Measurements from ENCODE around the gene PPIE. TPM values are rescaled to one million over a fixed set of nuclear protein-coding genes. Genes with fewer than 3 reads are reported as not detected.

The PPIE gene
- total and polyA plus RNA-seq, 2 donors (not counting 1 experiment from before 2014, with no cell fraction given) = 68.6 to 78.3 TPM

DNA sequence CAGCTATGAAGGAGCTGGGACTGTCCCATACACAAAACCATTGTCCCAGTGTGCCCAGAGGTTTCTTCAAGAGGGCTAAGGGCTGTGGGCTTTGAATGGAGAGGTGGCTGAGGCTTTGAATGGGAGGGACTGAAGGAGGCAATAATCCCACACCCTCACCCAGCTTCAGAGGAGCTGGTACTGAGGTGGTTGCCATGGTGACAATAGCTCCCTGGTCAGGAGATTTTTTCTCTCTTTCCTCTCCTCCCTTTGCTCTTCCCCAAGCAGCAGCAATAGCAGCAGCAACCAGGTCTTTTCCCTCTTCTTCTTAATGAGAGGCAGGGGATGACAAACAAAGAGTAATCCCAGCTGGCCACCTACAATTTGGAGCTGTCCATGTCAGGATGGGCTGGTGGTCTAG lies 49.0 kb upstream of the PPIE start:
- peak overlapping the region; percentile 77 for H3K4me3 Mint-ChIP-seq
- H3K4me1 Mint-ChIP-seq = peaks cover 25% of the 10 kb centered on the region
- no peak overlapping the region for H3K9ac ChIP-seq (ENCODE audit: low read length)
- no peak for ATAC-seq (ENCODE audit: low read depth)
- DNase-seq = no peak
- H3K27ac ChIP-seq (ENCODE audit: low read length in 2 of 2) = no peak overlapping the region
- intact Hi-C loops (cut with micrococcal nuclease) = no loop called here
- no peaks in the 10 kb centered on the region for H4K20me1 ChIP-seq (ENCODE audit: control insufficient read depth, insufficient read depth, low read length, poor library complexity, severe bottlenecking)
- H3K4me3 ChIP-seq (ENCODE audit: control extremely low read depth in 1 of 5, extremely low read depth in 1 of 5, insufficient read depth in 1 of 5, low read depth in 2 of 5, low read length in 4 of 5) = no peak overlapping the region
- H3K4me1 ChIP-seq (ENCODE audit: control insufficient read depth in 2 of 2, insufficient read depth in 2 of 2, low read length in 2 of 2) = peaks cover 21 to 28% of the 10 kb centered on the region in 2 donors
- ChIA-PET CTCF (no interaction called here), POLR2A (no interaction called here)
- no peaks in the 10 kb centered on the region for H3K79me2 ChIP-seq (ENCODE audit: control insufficient read depth, insufficient read depth, low read length)
- no peak overlapping the region for H3K27ac Mint-ChIP-seq
- peaks cover 63% of the 10 kb centered on the region for H3K27me3 Mint-ChIP-seq
- no peaks in the 10 kb centered on the region for H3K36me3 ChIP-seq (replicated peaks in 1 of 2; ENCODE audit: control extremely low read depth in 1 of 2, control insufficient read depth in 1 of 2, extremely low read depth in 1 of 2, insufficient read depth in 2 of 2, low read length in 1 of 2)
- no peak for TF ChIP-seq EZH2 (IDR thresholded peaks at IDR 0.05; ENCODE audit: borderline replicate concordance, insufficient read depth, low read depth, low read length, poor library complexity, severe bottlenecking)
- TF ChIP-seq, protein P1, sequence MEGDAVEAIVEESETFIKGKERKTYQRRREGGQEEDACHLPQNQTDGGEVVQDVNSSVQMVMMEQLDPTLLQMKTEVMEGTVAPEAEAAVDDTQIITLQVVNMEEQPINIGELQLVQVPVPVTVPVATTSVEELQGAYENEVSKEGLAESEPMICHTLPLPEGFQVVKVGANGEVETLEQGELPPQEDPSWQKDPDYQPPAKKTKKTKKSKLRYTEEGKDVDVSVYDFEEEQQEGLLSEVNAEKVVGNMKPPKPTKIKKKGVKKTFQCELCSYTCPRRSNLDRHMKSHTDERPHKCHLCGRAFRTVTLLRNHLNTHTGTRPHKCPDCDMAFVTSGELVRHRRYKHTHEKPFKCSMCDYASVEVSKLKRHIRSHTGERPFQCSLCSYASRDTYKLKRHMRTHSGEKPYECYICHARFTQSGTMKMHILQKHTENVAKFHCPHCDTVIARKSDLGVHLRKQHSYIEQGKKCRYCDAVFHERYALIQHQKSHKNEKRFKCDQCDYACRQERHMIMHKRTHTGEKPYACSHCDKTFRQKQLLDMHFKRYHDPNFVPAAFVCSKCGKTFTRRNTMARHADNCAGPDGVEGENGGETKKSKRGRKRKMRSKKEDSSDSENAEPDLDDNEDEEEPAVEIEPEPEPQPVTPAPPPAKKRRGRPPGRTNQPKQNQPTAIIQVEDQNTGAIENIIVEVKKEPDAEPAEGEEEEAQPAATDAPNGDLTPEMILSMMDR (IDR thresholded peaks at IDR 0.05) = no peak
- peaks cover 0 to 24% (median 0%) of the 10 kb centered on the region in 3 donors for H3K9me3 ChIP-seq (ENCODE audit: control extremely low read depth in 1 of 3, control insufficient read depth in 2 of 3, insufficient read depth in 1 of 3, low read length in 2 of 3)
- H3K9me3 Mint-ChIP-seq (ENCODE audit: insufficient read depth) = no peaks in the 10 kb centered on the region
- H2AFZ ChIP-seq (ENCODE audit: insufficient read depth, low read depth, low read length, poor library complexity, severe bottlenecking) = no peak overlapping the region
- no peak overlapping the region for H3K4me2 ChIP-seq (replicated peaks; ENCODE audit: low read depth, low read length, poor library complexity, severe bottlenecking)
- peaks cover 0 to 76% (median 39%) of the 10 kb centered on the region in 4 experiments for H3K27me3 ChIP-seq (replicated peaks in 1 of 4; ENCODE audit: control extremely low read depth in 1 of 4, control insufficient read depth in 3 of 4, insufficient read depth in 4 of 4, low read length in 3 of 4)

DNA sequence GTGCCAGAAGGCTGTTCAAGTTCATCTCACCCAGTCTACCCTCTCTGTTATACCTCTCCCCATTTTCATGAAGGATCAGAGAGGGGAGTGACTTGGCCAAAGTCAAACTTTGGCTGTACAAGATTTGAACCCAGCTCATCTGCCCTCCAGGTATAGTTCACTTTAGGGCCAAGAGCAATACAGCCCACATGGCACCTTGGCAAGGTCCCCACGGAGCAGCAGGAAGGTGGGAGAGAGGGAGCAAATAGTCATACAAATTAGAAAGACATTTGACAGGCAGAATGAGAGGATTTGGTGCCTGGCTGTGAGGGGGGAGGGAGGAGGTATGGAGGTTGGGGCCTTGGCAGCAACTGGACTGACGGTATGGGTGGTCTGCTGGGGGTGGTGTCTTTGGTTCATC lies 48.5 kb upstream of the PPIE start:
- intact Hi-C loops (cut with micrococcal nuclease) = no loop called here
- DNase-seq = no peak
- Histone ChIP-seq H3K27ac (ENCODE audit: low read length in 2 of 2) (no peak overlapping the region), H3K4me2 (replicated peaks; ENCODE audit: low read depth, low read length, poor library complexity, severe bottlenecking) (peak overlapping the region; percentile 93), H3K9ac (ENCODE audit: low read length) (no peak overlapping the region), H3K9me3 (ENCODE audit: control extremely low read depth in 1 of 3, control insufficient read depth in 2 of 3, insufficient read depth in 1 of 3, low read length in 2 of 3) (peaks cover 0 to 24% (median 0%) of the 10 kb centered on the region in 3 donors), H3K79me2 (ENCODE audit: control insufficient read depth, insufficient read depth, low read length) (no peaks in the 10 kb centered on the region), H3K4me1 (ENCODE audit: control insufficient read depth in 2 of 2, insufficient read depth in 2 of 2, low read length in 2 of 2) (peaks cover 21 to 28% of the 10 kb centered on the region in 2 donors), H2AFZ (ENCODE audit: insufficient read depth, low read depth, low read length, poor library complexity, severe bottlenecking) (no peak overlapping the region), H3K36me3 (replicated peaks in 1 of 2; ENCODE audit: control extremely low read depth in 1 of 2, control insufficient read depth in 1 of 2, extremely low read depth in 1 of 2, insufficient read depth in 2 of 2, low read length in 1 of 2) (no peaks in the 10 kb centered on the region), H3K27me3 (replicated peaks in 1 of 4; ENCODE audit: control extremely low read depth in 1 of 4, control insufficient read depth in 3 of 4, insufficient read depth in 4 of 4, low read length in 3 of 4) (peaks cover 0 to 71% (median 37%) of the 10 kb centered on the region in 4 experiments), H4K20me1 (ENCODE audit: control insufficient read depth, insufficient read depth, low read length, poor library complexity, severe bottlenecking) (no peaks in the 10 kb centered on the region), H3K4me3 (ENCODE audit: control extremely low read depth in 1 of 5, extremely low read depth in 1 of 5, insufficient read depth in 1 of 5, low read depth in 2 of 5, low read length in 4 of 5) (no peak overlapping the region)
- TF ChIP-seq, protein P1 (IDR thresholded peaks at IDR 0.05) = no peak
- TF ChIP-seq EZH2 (IDR thresholded peaks at IDR 0.05; ENCODE audit: borderline replicate concordance, insufficient read depth, low read depth, low read length, poor library complexity, severe bottlenecking) = no peak
- Mint-ChIP-seq H3K27me3 (peaks cover 59% of the 10 kb centered on the region), H3K4me1 (peaks cover 24% of the 10 kb centered on the region), H3K4me3 (peak overlapping the region; percentile 77), H3K27ac (no peak overlapping the region), H3K9me3 (ENCODE audit: insufficient read depth) (no peaks in the 10 kb centered on the region)
- WGBS (ENCODE audit: insufficient coverage) = 49% methylated on average over 2 of the region's 2 CpGs
- ChIA-PET POLR2A (no interaction called here), CTCF (no interaction called here)
- ATAC-seq (ENCODE audit: low read depth) = no peak

All from B cell (primary cell).